HepG2 (cell line): ENCODE data around the gene CR2. TPM values are rescaled to one million over a fixed set of nuclear protein-coding genes. Genes with fewer than 3 reads are reported as not detected.

Experiments used
- ATAC-seq: fragments of 200-7000 bp; cut with Tn5 transposase; 3 replicates; pipeline ENCODE4 v1.9.1; 2020; ENCODE audit warnings: mild to moderate bottlenecking, moderate library complexity
- BruUV-seq: library from RNA; stranded (reverse); fragments of 400-500 nt; replicated peaks from 2 replicates; lab custom pipeline; 2021; lab: Mats Ljungman, UMichigan
- CTCF ChIA-PET: fragments of 300-600 bp; formaldehyde crosslinking; extraction: SDS; loops from one replicate; lab custom pipeline; 2021; ENCODE audit warnings: low total read pairs, inconsistent platforms, low intra/inter-chr PET ratio; lab: Yijun Ruan, JAX
- POLR2A ChIA-PET: fragments of 350-600 bp; sonication (Branson Sonifier 250); formaldehyde crosslinking; loops from one replicate; lab custom pipeline; 2020; ENCODE audit warnings: antibody characterized with exemption, inconsistent platforms; lab: Yijun Ruan, JAX
- DNase-seq: peaks from one replicate; pipeline ENCODE4 v3.0.0-alpha.2; 2015; ENCODE audit warnings: low spot score
- FAIRE-seq: peaks from 3 replicates; lab custom pipeline; 2011; peaks lifted over from hg19 to GRCh38; lab: Jason Lieb, UNC
- H2AFZ ChIP-seq: one replicate; pipeline ENCODE4 v1.6.1; 2011; ENCODE audit warnings: low read length, inconsistent platforms
- H3K27ac ChIP-seq: fragments of 300-600 bp; 3 replicates; pipeline ENCODE4 v1.8.0; 2011; ENCODE audit warnings: mixed run types, mild to moderate bottlenecking, mixed read lengths, low read length, inconsistent platforms; ENCODE audit not compliant: insufficient read depth; ENCODE audit errors: extremely low read length
- H3K27me3 ChIP-seq, 2 experiments: fragments of 200-600 bp in 1 of 2; 2 replicates in 1 of 2; 3 replicates in 1 of 2; pipeline versions ENCODE4 v1.6.0 to v1.8.0; 2011; ENCODE audit warnings: low read length in 2 of 2, mild to moderate bottlenecking in 2 of 2, moderate library complexity in 2 of 2, inconsistent platforms in 1 of 2; ENCODE audit not compliant: insufficient read depth in 2 of 2, control insufficient read depth in 1 of 2
- H3K36me3 ChIP-seq, 2 experiments: fragments of 200-600 bp in 1 of 2; replicated peaks in 1 of 2; 2 replicates in 1 of 2; 3 replicates in 1 of 2; pipeline versions ENCODE4 v1.5.1 to v1.8.0; 2011; ENCODE audit warnings: low read length in 2 of 2, inconsistent platforms in 1 of 2; ENCODE audit not compliant: insufficient read depth in 2 of 2, control insufficient read depth in 1 of 2
- H3K4me1 ChIP-seq: 2 replicates; pipeline ENCODE4 v1.5.1; 2012; ENCODE audit warnings: low read length, inconsistent platforms; ENCODE audit not compliant: insufficient read depth
- H3K4me2 ChIP-seq: 2 replicates; pipeline ENCODE4 v1.6.0; 2011; ENCODE audit warnings: low read depth, low read length, inconsistent platforms
- H3K4me3 ChIP-seq, 3 experiments: fragments of 200-600 bp in 1 of 3; sonication (generic), shearing (Covaris generic) in 1 of 3; replicated peaks in 1 of 3; 2 replicates each; pipeline ENCODE4 v1.5.1; 2011 to 2016; ENCODE audit warnings: low read length in 3 of 3, inconsistent platforms in 2 of 3, low read depth in 2 of 3, mild to moderate bottlenecking in 2 of 3, control low read depth in 1 of 3, mixed read lengths in 1 of 3; ENCODE audit not compliant: insufficient read depth in 1 of 3
- H3K79me2 ChIP-seq: one replicate; pipeline ENCODE4 v1.6.1; 2011; ENCODE audit warnings: low read length, inconsistent platforms; ENCODE audit not compliant: insufficient read depth
- H3K9ac ChIP-seq: 2 replicates; pipeline ENCODE4 v1.6.0; 2011; ENCODE audit warnings: mild to moderate bottlenecking, low read depth, low read length, inconsistent platforms; ENCODE audit not compliant: insufficient read depth
- H3K9me3 ChIP-seq: 2 replicates; pipeline ENCODE4 v1.5.1; 2012; ENCODE audit warnings: mild to moderate bottlenecking, low read length
- H4K20me1 ChIP-seq: 2 replicates; pipeline ENCODE4 v1.6.0; 2011; ENCODE audit warnings: inconsistent platforms, mild to moderate bottlenecking, low read length, moderate library complexity; ENCODE audit not compliant: insufficient read depth
- ADNP ChIP-seq: sonication (generic); formaldehyde crosslinking; IDR thresholded peaks from 2 replicates; pipeline ENCODE4 v1.4.0; 2020; ENCODE audit warnings: missing genetic modification reagents
- NR2C2 ChIP-seq: sonication (generic); formaldehyde crosslinking; IDR thresholded peaks from 2 replicates; pipeline ENCODE4 v1.4.0; 2020; ENCODE audit warnings: missing genetic modification reagents, mild to moderate bottlenecking, moderate library complexity, borderline replicate concordance
- ZMYM4 ChIP-seq: sonication (generic); formaldehyde crosslinking; IDR thresholded peaks from 2 replicates; pipeline ENCODE4 v1.8.1; 2023; ENCODE audit warnings: mild to moderate bottlenecking, missing genetic modification reagents
- ZNF33A ChIP-seq: sonication (generic); formaldehyde crosslinking; IDR thresholded peaks from 2 replicates; pipeline ENCODE4 v1.5.1; 2020; ENCODE audit warnings: missing genetic modification reagents, mild to moderate bottlenecking, moderate library complexity, borderline replicate concordance
- ZNF432 ChIP-seq: sonication (generic); formaldehyde crosslinking; IDR thresholded peaks from 2 replicates; pipeline ENCODE4 v1.5.0; 2020; ENCODE audit warnings: missing genetic modification reagents, mild to moderate bottlenecking, borderline replicate concordance
- ZNF530 ChIP-seq: sonication (generic); formaldehyde crosslinking; IDR thresholded peaks from 2 replicates; pipeline ENCODE4 v1.5.0; 2020; ENCODE audit warnings: low read depth, mild to moderate bottlenecking, missing genetic modification reagents
- ZNF615 ChIP-seq: sonication (generic); formaldehyde crosslinking; IDR thresholded peaks from 2 replicates; pipeline ENCODE4 v1.5.0; 2020; ENCODE audit warnings: mild to moderate bottlenecking, missing genetic modification reagents, borderline replicate concordance
- ZNF766 ChIP-seq: sonication (generic); formaldehyde crosslinking; IDR thresholded peaks from 2 replicates; pipeline ENCODE4 v1.5.0; 2020; ENCODE audit warnings: missing genetic modification reagents, borderline replicate concordance
- WGBS: methylation state at CpG from one replicate; pipeline ENCODE4 v1.1.6; 2017; ENCODE audit warnings: low lambda C conversion rate; 5-methylcytosine and 5-hydroxymethylcytosine counted together
- in situ Hi-C: cut with HindIII; loops from 2 replicates; pipeline ENCODE4 v1.10.0; 2017; ENCODE audit warnings: low pct_unique_long_range_greater_than_20kb; ENCODE audit not compliant: extremely low pct_ligation_motif_present
- intact Hi-C: fragments of 100-400 bp; cut with micrococcal nuclease; formaldehyde crosslinking; loops from one replicate; pipeline ENCODE4 v1.10.0; 2022; ENCODE audit not compliant: unreplicated experiment
- polyA plus RNA-seq, 8 experiments: library from polyadenylated mRNA; depleted of rRNA in 3 of 8; stranded (reverse) in 7 of 8; unstranded in 1 of 8; fragments of >200 nt; fragmentation: Illumina TruSeq in 4 of 8; extraction: Trizol in 4 of 8; gene quantifications; 2 replicates each; pipeline versions ENCODE4 v1.2.1 to v1.2.3, GENCODE V29; 2011 to 2016; ENCODE audit warnings: low read depth in 4 of 8, missing spikeins in 1 of 8, mixed read lengths in 1 of 8; ENCODE audit not compliant: insufficient read depth in 1 of 8
- total RNA-seq, 5 experiments: library from RNA; depleted of rRNA; stranded (reverse); fragments of >200 nt; fragmentation: Illumina TruSeq; extraction: Trizol; gene quantifications; 2 replicates each; pipeline ENCODE4 v1.2.3, GENCODE V29; 2016; ENCODE audit warnings: low read depth in 1 of 5
- TF ChIP-seq, protein P1 (sequence below): sonication (generic); formaldehyde crosslinking; IDR thresholded peaks from 2 replicates; pipeline ENCODE4 v1.4.0; 2020; ENCODE audit warnings: missing genetic modification reagents
- TF ChIP-seq, protein P2 (sequence below): sonication (generic); formaldehyde crosslinking; IDR thresholded peaks from 2 replicates; pipeline ENCODE4 v1.4.0; 2020; ENCODE audit warnings: missing genetic modification reagents
- TF ChIP-seq, protein P3 (sequence below): sonication (generic); formaldehyde crosslinking; IDR thresholded peaks from 2 replicates; pipeline ENCODE4 v1.5.0; 2020; ENCODE audit warnings: missing genetic modification reagents
- TF ChIP-seq, protein P4 (sequence below): sonication (generic); formaldehyde crosslinking; IDR thresholded peaks from 2 replicates; pipeline ENCODE4 v1.4.0; 2020; ENCODE audit warnings: mild to moderate bottlenecking, missing genetic modification reagents
- TF ChIP-seq, protein P5 (sequence below): sonication (generic); formaldehyde crosslinking; conservative IDR thresholded peaks from 2 replicates; pipeline ENCODE4 v1.8.0; 2022; ENCODE audit warnings: missing genetic modification reagents

CR2 gene
- total and polyA plus RNA-seq, 2 of the 13 experiments (the other 11 are each of a cell fraction or from before 2014, with no cell fraction given): not detected

DNA sequence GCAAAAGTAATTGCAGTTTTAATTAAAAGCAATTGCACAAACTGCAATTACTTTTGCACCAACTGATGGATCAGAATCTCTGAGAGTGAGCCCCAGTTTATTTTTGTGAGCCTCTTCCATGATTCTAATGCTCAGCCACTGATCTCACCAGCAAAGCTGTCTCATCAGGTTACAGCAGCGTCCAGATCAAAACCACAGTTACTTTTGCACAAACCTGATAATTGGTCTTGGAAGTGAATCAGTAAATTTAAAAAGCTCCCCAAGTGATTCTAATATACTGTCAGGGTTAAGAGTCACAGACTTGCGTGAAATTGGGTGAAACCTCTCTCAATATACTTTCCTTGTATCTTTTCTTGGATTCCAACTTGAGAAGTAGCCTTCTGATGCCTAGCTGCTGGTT is 13.5 kb upstream of the CR2 start:
- no peak for FAIRE-seq
- POLR2A ChIA-PET: no interaction called here

More for the DNA sequence above, 13.5 kb upstream of the CR2 start:
- 10% methylated on average over 2 of the region's 2 CpGs for WGBS
- no peak overlapping the region for H3K4me2 ChIP-seq
- ATAC-seq (no peak), DNase-seq (no peak)
- CTCF ChIA-PET: no interaction called here
- no peak overlapping the region for H2AFZ ChIP-seq
- no peaks in the 10 kb centered on the region for H3K4me1 ChIP-seq
- intact Hi-C loops: no loop called here
- no peaks in the 10 kb centered on the region for H4K20me1 ChIP-seq
- no peak overlapping the region for H3K9ac ChIP-seq
- H3K27me3 ChIP-seq: peaks cover 0 to 13% of the 10 kb centered on the region in 2 experiments; a peak in 2 of 5 replicates
- H3K4me3 ChIP-seq: no peak overlapping the region
- BruUV-seq: no TSS peak
- no peaks in the 10 kb centered on the region for H3K79me2 ChIP-seq
- no peak overlapping the region for H3K27ac ChIP-seq
- TF ChIP-seq, protein P1, sequence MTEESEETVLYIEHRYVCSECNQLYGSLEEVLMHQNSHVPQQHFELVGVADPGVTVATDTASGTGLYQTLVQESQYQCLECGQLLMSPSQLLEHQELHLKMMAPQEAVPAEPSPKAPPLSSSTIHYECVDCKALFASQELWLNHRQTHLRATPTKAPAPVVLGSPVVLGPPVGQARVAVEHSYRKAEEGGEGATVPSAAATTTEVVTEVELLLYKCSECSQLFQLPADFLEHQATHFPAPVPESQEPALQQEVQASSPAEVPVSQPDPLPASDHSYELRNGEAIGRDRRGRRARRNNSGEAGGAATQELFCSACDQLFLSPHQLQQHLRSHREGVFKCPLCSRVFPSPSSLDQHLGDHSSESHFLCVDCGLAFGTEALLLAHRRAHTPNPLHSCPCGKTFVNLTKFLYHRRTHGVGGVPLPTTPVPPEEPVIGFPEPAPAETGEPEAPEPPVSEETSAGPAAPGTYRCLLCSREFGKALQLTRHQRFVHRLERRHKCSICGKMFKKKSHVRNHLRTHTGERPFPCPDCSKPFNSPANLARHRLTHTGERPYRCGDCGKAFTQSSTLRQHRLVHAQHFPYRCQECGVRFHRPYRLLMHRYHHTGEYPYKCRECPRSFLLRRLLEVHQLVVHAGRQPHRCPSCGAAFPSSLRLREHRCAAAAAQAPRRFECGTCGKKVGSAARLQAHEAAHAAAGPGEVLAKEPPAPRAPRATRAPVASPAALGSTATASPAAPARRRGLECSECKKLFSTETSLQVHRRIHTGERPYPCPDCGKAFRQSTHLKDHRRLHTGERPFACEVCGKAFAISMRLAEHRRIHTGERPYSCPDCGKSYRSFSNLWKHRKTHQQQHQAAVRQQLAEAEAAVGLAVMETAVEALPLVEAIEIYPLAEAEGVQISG (CRISPR knock-in tag): no peak
- no peak for TF ChIP-seq ZNF766 (CRISPR knock-in tag)
- no peak for TF ChIP-seq ZMYM4 (CRISPR knock-in tag)
- TF ChIP-seq, protein P2, sequence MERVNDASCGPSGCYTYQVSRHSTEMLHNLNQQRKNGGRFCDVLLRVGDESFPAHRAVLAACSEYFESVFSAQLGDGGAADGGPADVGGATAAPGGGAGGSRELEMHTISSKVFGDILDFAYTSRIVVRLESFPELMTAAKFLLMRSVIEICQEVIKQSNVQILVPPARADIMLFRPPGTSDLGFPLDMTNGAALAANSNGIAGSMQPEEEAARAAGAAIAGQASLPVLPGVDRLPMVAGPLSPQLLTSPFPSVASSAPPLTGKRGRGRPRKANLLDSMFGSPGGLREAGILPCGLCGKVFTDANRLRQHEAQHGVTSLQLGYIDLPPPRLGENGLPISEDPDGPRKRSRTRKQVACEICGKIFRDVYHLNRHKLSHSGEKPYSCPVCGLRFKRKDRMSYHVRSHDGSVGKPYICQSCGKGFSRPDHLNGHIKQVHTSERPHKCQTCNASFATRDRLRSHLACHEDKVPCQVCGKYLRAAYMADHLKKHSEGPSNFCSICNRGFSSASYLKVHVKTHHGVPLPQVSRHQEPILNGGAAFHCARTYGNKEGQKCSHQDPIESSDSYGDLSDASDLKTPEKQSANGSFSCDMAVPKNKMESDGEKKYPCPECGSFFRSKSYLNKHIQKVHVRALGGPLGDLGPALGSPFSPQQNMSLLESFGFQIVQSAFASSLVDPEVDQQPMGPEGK (CRISPR knock-in tag): no peak
- no peak for TF ChIP-seq ADNP
- TF ChIP-seq ZNF432 (CRISPR knock-in tag): no peak
- TF ChIP-seq, protein P3, sequence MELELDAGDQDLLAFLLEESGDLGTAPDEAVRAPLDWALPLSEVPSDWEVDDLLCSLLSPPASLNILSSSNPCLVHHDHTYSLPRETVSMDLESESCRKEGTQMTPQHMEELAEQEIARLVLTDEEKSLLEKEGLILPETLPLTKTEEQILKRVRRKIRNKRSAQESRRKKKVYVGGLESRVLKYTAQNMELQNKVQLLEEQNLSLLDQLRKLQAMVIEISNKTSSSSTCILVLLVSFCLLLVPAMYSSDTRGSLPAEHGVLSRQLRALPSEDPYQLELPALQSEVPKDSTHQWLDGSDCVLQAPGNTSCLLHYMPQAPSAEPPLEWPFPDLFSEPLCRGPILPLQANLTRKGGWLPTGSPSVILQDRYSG (CRISPR knock-in tag): no peak
- TF ChIP-seq, protein P4, sequence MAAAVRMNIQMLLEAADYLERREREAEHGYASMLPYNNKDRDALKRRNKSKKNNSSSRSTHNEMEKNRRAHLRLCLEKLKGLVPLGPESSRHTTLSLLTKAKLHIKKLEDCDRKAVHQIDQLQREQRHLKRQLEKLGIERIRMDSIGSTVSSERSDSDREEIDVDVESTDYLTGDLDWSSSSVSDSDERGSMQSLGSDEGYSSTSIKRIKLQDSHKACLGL (CRISPR knock-in tag): no peak
- TF ChIP-seq NR2C2 (CRISPR knock-in tag): no peak
- TF ChIP-seq ZNF615 (CRISPR knock-in tag): no peak
- TF ChIP-seq, protein P5, sequence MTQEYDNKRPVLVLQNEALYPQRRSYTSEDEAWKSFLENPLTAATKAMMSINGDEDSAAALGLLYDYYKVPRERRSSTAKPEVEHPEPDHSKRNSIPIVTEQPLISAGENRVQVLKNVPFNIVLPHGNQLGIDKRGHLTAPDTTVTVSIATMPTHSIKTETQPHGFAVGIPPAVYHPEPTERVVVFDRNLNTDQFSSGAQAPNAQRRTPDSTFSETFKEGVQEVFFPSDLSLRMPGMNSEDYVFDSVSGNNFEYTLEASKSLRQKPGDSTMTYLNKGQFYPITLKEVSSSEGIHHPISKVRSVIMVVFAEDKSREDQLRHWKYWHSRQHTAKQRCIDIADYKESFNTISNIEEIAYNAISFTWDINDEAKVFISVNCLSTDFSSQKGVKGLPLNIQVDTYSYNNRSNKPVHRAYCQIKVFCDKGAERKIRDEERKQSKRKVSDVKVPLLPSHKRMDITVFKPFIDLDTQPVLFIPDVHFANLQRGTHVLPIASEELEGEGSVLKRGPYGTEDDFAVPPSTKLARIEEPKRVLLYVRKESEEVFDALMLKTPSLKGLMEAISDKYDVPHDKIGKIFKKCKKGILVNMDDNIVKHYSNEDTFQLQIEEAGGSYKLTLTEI (CRISPR knock-in tag): no peak
- no peak for TF ChIP-seq ZNF530
- TF ChIP-seq ZNF33A (CRISPR knock-in tag): no peak
- H3K9me3 ChIP-seq: no peaks in the 10 kb centered on the region
- in situ Hi-C loops: no loop called here
- H3K36me3 ChIP-seq: no peaks in the 10 kb centered on the region
